IPS-NIHi7 (cell line): ENCODE data around the gene NFE2L2.
A peak's percentile ranks its signal among the peaks of the same experiment; 100 is the strongest.
"Not testable (repeated sequence)": the region's sequence is repeated elsewhere in the genome, so short reads cannot be mapped to it uniquely, and the experiment has no call there.

Experiments used
- DNase-seq: peaks from one replicate; pipeline ENCODE4 v3.0.0; 2012; ENCODE audit warnings: mixed read lengths; ENCODE audit errors: extremely low spot score

NFE2L2 gene

DNA sequence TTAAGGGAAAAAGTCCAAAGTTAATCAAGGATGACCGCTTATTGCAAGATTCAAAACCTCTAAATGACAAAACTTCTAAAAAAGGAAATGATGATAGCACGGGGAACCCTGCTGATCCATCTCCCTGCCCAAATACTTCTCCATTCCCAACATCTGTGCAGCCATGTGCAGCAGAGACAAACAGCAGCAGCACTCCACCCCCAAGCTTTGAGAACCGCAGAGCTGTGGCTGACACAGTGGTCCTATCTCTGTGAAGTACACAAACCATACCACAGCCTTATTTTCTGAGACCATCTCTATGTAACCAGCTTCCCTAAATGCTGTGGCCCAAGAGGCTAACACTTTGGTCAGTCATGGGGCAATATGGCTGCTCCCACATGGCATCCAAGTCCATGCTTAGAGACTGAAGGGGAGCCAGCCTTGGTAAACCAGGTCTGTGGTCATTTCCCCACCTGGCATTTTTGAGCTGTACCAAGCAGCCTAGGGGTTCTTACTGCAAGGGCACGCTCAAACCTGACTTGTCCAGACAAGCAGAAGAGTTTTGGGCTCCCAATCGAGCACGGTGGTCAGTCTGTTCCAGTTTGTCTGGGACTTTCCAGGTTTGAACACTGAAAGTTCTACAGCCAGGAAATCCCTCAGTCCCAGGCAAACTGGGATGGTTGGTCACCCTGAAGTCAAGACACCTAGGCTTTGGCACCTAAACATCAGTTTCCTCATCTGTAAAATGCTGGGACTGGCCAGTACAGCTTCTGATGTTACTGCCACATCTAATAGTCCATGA, 17.1 kb upstream of the NFE2L2 start:
- no peak for DNase-seq

DNA sequence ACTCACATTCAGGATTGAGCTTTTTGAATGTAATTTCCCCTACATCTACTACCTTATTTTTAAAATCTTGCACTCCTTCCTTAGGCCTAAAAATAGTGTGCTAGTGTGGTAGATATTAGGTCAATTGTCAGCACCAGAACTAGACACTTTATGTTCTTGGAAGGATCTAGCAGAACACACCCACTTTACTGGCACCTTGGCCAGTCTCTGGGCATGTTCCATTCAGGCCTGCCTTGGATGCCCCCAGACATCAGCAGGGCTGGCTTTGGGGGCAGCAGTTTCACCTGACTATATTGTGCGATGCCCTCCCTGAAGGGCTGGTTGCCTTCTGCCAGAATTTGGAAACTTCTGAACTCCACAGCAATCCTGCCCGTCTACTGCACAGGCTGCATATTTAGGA, 15.3 kb upstream of the NFE2L2 start:
- DNase-seq, result no peak

DNA sequence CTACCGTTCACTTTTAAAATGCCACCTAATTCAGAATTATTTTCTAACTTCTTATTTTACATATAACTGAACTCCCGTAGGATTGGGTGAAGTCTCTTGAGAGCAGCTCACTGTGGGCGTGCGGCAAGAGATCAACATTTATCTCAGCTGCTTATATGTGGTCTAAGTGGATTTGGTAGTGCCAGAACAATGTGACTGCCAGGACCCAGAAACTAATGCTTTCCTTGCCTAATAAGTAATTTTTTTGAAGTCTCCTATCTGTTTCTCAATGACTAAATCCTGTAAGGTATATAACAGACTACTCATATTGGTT, 11.2 kb upstream of the NFE2L2 start:
- no peak for DNase-seq

GRCh38 chr2:177275040-177275742, 10.7 kb upstream of the NFE2L2 start:
- no peak for DNase-seq

GRCh38 chr2:177273408-177273807, 8.9 kb upstream of the NFE2L2 start:
- no peak for DNase-seq

DNA sequence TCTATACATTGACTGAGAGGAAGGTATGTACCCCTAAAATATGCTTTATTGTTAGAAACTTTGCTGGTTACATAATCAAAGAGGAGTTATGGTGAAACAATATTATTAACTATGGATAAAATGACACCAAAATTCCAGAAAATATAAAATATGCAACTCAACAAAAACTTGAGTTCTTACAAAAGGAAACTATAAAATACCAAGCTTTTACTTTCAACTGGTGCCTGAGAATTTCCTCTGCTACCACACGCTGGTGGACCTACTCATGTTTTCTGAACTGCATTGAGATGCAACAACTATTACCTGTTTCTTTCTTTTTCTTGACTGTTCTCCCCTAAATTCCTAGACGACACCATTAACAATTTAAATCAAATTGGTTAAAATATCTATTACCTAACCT, 8.2 kb upstream of the NFE2L2 start:
- no peak for DNase-seq

- DNase-seq, result no peak
These were observed 7.6 kb upstream of the NFE2L2 start for GRCh38 chr2:177271981-177272666.

DNA sequence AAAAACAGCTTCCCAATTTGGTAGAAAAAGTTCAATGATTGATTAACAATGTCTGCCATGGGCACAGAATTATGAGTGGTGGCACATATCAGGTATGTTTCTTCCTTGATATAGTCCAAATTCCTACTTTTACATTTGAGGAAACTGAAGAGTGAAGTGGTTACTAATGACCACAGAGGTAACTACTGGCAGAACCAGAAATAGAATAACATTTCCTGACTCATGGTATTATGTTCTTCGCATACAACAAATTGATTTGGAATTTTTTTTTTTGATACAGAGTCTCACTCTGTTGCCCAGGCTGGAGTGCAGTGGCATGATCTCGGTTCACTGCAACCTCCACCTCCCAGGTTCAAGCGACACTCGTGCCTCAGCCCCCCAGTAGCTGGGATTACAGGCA, 6.0 kb upstream of the NFE2L2 start:
- DNase-seq, result no peak

GRCh38 chr2:177268901-177269300, 4.4 kb upstream of the NFE2L2 start:
- no peak for DNase-seq

DNA sequence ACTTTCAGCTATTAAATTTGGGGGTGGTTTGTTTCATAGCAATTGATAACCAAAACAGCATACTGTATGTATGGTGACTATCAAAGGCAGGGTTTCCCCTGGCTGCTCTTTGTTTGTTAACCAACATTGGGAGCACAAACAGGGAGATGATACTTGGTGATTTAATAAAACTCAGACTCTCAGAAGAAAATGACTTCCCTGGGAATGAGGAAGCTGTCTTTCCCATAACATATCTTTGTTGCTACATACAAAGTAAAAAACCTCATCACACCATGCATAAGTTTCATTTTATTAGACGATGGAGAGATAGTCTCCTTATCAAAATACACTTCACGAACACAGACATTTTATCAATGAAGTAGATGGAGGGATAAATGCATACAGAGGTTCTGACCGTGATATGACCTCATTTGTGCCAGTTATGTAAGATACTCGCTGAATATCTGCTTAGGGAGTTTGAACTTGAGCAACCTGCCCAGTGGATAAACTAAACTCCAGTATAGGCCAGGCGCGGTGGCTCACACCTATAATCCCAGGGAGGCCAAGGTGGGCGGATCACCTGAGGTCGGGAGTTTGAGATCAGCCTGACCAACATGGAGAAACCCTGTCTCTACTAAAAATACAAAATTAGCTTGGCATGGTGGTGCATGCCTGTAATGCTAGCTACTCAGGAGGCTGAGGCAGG, 3.8 kb upstream of the NFE2L2 start:
- DNase-seq, result no peak

GRCh38 chr2:177266955-177267354, 2.4 kb upstream of the NFE2L2 start:
- DNase-seq, result not testable (repeated sequence)

- DNase-seq, result no peak
These were observed 1.6 kb upstream of the NFE2L2 start for GRCh38 chr2:177265824-177266817.

GRCh38 chr2:177264209-177264692, 276 bp downstream of the NFE2L2 start:
- no peak for DNase-seq

DNA sequence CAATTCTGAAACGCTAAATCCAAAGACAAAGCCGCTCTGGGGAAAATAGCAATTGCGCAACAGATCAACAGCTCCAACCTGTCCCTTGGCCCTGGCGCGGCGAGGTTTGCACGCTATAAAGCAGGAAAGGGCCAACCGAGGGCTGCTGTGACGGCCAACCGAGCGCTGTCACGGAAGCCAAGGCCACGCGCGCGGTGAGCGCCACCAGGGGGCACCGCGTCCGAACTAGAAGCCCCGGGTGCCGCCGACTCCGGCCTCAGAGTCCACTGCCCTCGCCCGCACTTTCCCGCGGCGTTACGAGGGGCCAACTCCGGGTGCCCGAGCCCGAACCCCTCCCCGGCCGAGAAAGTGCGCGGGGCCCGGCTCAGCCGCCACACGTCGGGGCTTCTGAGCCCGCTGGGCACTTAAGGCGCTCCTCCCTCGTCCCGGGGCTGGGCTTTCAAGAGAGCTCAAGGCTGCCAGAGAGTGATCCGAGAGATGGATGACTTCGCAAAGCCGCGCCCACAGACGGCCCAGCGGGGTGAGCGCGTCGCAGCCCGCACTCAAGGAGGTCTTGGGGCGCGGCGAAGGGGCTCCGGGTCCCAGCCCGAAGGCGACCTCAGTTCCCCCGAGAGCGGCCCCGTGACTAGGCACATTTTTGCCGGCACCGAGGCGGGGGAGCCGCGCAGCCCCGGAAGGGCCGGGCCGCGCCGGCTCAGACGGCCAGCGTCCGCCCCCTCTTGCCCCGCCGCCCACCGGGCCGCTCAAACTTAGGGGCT, 897 bp downstream of the NFE2L2 start:
- peak; percentile 70 for DNase-seq

GRCh38 chr2:177262958-177263450, 1.5 kb downstream of the NFE2L2 start:
- DNase-seq, result no peak

GRCh38 chr2:177262092-177262491, 2.4 kb downstream of the NFE2L2 start:
- no peak for DNase-seq

DNA sequence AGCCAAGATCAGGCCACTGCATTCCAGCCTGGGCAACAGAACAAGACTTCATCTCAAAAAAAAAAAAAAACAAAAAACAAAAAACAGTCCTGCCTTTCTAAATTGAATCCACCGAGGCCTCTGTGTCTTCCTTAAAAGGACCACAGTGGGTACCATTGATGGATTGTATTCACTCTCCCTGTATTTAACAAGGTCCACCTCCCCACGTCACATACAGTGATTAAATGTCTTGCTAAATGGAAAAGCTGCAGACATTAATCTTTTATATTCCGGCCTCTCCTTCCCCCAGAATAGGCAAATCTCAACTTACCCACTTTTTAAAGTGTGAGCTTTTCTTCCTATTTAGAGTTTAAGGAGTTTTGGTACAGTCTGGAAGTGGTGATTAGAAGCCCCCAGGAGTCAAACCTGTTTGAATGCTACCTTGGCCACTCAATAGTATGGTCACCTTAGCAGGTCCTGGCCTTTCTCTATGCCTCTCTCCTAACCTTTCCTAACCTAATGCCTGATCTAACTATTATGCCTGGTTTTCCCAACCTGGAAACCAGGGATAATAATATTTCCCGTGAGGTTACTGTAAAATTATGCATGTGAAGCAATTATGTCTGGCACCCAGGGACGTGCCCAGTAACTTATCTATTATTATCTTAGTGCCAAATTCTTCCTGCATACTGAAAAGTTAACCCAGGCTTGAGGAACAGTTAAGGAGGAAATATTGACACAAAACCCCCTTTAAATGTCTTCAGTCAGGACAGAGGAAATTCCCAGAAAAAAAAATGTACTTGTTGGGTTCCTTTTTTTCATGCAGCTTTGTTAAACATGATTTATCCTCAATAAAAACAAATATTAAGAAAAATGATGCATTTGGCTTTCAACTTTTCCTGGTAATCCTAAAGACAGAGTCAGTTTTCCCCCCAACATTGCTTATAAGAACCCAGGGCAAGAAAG, 3.1 kb downstream of the NFE2L2 start:
- no peak for DNase-seq

- no peak for DNase-seq
These were observed 4.1 kb downstream of the NFE2L2 start for GRCh38 chr2:177260379-177260778.

GRCh38 chr2:177258059-177258458, 6.5 kb downstream of the NFE2L2 start:
- DNase-seq, result no peak
